ENCODE measurements around the gene TRPM1. TPM values are rescaled to one million over a fixed set of nuclear protein-coding genes. Genes with fewer than 3 reads are reported as not detected.

The TRPM1 gene
- total RNA-seq, 2 donors from 2014 or later = not detected

- Mint-ChIP-seq H3K4me3 (no peak overlapping the region), H3K27me3 (ENCODE audit: insufficient read depth) (no peaks in the 10 kb centered on the region)
- WGBS, 2 experiments (ENCODE audit: insufficient coverage in 1 of 2, insufficient read length in 1 of 2) = 95 to 100% methylated on average over 2 to 3 of the region's 3 CpGs
These were observed 117.4 kb downstream of the TRPM1 start for GRCh38 chr15:30984118-30984517.

GRCh38 chr15:30979457-30979856 is 122.1 kb downstream of the TRPM1 start:
- TF ChIP-seq CTCF (conservative IDR thresholded peaks at IDR 0.05) = no peak

More at GRCh38 chr15:30984118-30984517, 117.4 kb downstream of the TRPM1 start:
- no peak overlapping the region for H3K27ac Mint-ChIP-seq
- Histone ChIP-seq H3K27ac (ENCODE audit: low read depth, low read length) (no peak overlapping the region), H3K9me3 (ENCODE audit: control insufficient read depth, low read length) (no peaks in the 10 kb centered on the region), H3K4me1 (ENCODE audit: control insufficient read depth, insufficient read depth, low read length) (no peaks in the 10 kb centered on the region), H3K9ac (ENCODE audit: extremely low read depth, low read length, poor library complexity, severe bottlenecking) (no peak overlapping the region), H3K36me3 (ENCODE audit: control insufficient read depth, insufficient read depth, low read length) (peaks cover 15% of the 10 kb centered on the region), H3K27me3 (ENCODE audit: control insufficient read depth, insufficient read depth, low read length, poor library complexity, severe bottlenecking) (no peaks in the 10 kb centered on the region), H3K4me3 (ENCODE audit: low read length) (no peak overlapping the region)
- no peak for DNase-seq
- H3K36me3 Mint-ChIP-seq (ENCODE audit: low read depth) = peaks cover 30% of the 10 kb centered on the region
- no peaks in the 10 kb centered on the region for H3K9me3 Mint-ChIP-seq
- no peaks in the 10 kb centered on the region for H3K4me1 Mint-ChIP-seq
- no peak for TF ChIP-seq CTCF (conservative IDR thresholded peaks at IDR 0.05)

DNA sequence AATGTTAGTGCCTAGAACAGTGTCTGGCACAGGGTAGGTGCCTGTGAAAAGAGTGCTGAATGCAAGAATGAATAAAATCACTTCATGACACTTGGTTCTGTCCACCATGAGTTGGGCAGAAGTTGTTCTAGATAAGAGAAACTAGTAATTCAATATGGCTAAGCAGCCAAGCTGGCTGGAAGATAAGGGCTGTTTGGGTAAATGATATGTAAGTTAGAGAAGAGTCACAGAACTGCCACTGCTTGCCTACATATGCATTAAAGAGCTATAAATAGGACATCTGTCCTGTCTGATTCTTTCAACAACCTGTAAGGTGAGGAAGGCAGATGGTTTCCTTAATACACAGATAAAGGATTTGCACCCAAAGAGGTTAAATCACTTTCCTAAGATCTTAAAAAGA is 123.2 kb downstream of the TRPM1 start:
- H3K27ac Mint-ChIP-seq = no peak overlapping the region
- Histone ChIP-seq H3K4me1 (ENCODE audit: control insufficient read depth, insufficient read depth, low read length) (no peaks in the 10 kb centered on the region), H3K4me3 (ENCODE audit: low read length) (no peak overlapping the region), H3K27ac (ENCODE audit: low read depth, low read length) (no peak overlapping the region), H3K9me3 (ENCODE audit: control insufficient read depth, low read length) (no peaks in the 10 kb centered on the region), H3K36me3 (ENCODE audit: control insufficient read depth, insufficient read depth, low read length) (peaks cover 17% of the 10 kb centered on the region), H3K27me3 (ENCODE audit: control insufficient read depth, insufficient read depth, low read length, poor library complexity, severe bottlenecking) (no peaks in the 10 kb centered on the region), H3K9ac (ENCODE audit: extremely low read depth, low read length, poor library complexity, severe bottlenecking) (no peak overlapping the region)
- no peak for TF ChIP-seq CTCF (conservative IDR thresholded peaks at IDR 0.05)
- no peak overlapping the region for H3K4me3 Mint-ChIP-seq
- no peaks in the 10 kb centered on the region for H3K4me1 Mint-ChIP-seq
- no peaks in the 10 kb centered on the region for H3K27me3 Mint-ChIP-seq (ENCODE audit: insufficient read depth)
- peaks cover 24% of the 10 kb centered on the region for H3K36me3 Mint-ChIP-seq (ENCODE audit: low read depth)
- DNase-seq = no peak
- no peaks in the 10 kb centered on the region for H3K9me3 Mint-ChIP-seq

More at GRCh38 chr15:30979457-30979856, 122.1 kb downstream of the TRPM1 start:
- no peak overlapping the region for H3K4me3 ChIP-seq (ENCODE audit: low read length)
- no peaks in the 10 kb centered on the region for H3K27me3 ChIP-seq (ENCODE audit: control insufficient read depth, insufficient read depth, low read length, poor library complexity, severe bottlenecking)
- H3K4me1 ChIP-seq (ENCODE audit: control insufficient read depth, insufficient read depth, low read length) = no peaks in the 10 kb centered on the region
- Mint-ChIP-seq H3K9me3 (no peaks in the 10 kb centered on the region), H3K4me1 (no peaks in the 10 kb centered on the region), H3K36me3 (ENCODE audit: low read depth) (peaks cover 22% of the 10 kb centered on the region), H3K27ac (no peak overlapping the region), H3K27me3 (ENCODE audit: insufficient read depth) (no peaks in the 10 kb centered on the region), H3K4me3 (no peak overlapping the region)
- H3K9me3 ChIP-seq (ENCODE audit: control insufficient read depth, low read length) = no peaks in the 10 kb centered on the region
- no peak for DNase-seq
- H3K9ac ChIP-seq (ENCODE audit: extremely low read depth, low read length, poor library complexity, severe bottlenecking) = no peak overlapping the region
- H3K36me3 ChIP-seq (ENCODE audit: control insufficient read depth, insufficient read depth, low read length) = peaks cover 17% of the 10 kb centered on the region
- H3K27ac ChIP-seq (ENCODE audit: low read depth, low read length) = no peak overlapping the region
- 94 to 100% methylated on average over 4 to 5 of the region's 5 CpGs for WGBS, 2 experiments (ENCODE audit: insufficient coverage in 1 of 2, insufficient read length in 1 of 2)

Measured in endodermal cell (in vitro differentiated cells).